NCI-H69 (cell line): ENCODE results near the gene MEMO1.
"Not testable (repeated sequence)": the region's sequence is repeated elsewhere in the genome, so short reads cannot be mapped to it uniquely, and the experiment has no call there.

Experiments
- DNase-seq: peaks from one replicate; lab custom pipeline; 2025; lab: John Stamatoyannopoulos, UW

Gene MEMO1

DNA sequence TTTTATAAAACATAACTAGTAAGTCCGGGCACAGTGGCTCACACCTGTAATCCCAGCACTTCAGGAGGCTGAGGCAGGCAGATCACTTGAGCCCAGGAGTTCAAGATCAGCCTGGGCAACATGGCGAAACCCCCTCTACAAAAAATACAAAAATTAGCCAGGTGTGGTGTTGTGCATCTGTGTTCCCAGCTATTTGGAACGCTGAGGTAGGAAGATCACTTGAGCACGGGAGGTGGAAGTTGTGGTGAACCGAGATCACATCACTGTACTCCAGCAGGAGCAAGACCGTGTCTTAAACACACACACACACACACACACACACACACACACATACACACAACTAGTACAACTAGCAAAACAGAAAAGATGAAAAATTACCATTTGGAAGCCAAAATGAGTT, 103.3 kb downstream of the MEMO1 start:
- DNase-seq = not testable (repeated sequence)

DNA sequence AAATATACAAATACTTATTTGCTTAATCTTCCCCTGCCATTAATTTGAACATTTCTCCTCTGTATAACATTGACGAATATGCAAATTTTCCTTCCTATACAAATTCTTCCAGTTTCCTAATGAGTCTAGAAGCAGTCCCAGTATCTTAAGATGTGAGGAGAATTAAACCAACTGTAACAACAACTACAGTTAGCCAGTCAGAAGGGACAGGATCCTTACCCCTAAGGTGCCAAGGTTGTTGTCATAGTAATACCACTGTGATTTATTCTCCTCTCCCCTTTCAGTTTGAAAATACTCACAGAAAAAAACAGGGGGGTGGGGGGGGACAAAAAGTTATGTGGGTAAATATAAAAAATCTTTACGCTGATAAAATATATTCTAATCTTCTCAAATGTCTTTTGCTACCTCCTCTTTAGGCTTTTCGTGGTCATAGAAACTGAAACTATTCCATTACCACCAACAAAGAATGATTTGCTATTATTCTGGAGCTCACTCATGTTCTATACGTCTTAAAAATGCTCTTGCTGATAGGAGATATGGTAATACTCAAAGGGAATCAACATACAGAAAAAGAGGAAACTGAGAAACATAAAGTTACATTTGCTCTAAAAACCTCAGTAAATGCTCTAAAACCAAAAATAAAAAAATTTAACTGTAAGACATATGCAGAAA, 107.6 kb downstream of the MEMO1 start:
- no peak for DNase-seq

GRCh38 chr2:31901900-31902299, 108.9 kb downstream of the MEMO1 start:
- DNase-seq = no peak

DNA sequence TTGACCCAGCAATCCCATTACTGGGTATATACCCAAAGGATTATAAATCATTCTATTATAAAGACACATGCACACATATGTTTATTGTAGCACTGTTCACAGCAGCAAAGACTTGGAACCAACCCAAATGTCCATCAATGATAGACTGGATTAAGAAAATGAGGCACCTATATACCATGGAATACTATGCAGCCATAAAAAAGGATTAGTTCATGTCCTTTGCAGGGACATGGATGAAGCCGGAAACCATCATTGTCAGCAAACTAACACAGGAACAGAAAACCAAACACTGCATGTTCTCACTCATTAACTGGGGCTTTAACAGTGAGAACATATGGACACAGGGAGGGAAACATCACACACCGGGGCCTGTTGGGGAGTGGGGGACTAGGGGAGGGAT, 110.7 kb downstream of the MEMO1 start:
- not testable (repeated sequence) for DNase-seq

- not testable (repeated sequence) for DNase-seq
These were observed 112.5 kb downstream of the MEMO1 start for GRCh38 chr2:31898346-31898745.

- DNase-seq = not testable (repeated sequence)
These were observed 113.5 kb downstream of the MEMO1 start for GRCh38 chr2:31897340-31897739.

DNA sequence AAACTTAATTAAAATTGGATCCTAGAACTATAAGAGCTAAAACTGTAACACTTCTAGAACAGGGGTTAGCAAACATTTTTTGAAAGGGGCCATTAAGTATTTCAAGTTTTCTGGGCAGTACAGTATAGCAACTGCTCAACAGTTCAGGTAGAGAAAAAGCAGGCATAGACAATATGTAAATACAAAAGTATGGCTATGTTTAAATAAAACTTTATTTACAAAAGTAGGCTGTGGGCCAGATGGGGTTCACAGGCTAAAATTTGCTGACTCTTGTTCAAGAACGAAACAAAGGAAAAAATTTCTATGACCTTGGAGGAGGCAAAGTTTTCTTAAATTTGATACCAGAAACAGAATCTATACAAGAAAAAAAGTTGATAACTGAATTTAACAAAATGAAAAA, 114.5 kb downstream of the MEMO1 start:
- DNase-seq = no peak

DNA sequence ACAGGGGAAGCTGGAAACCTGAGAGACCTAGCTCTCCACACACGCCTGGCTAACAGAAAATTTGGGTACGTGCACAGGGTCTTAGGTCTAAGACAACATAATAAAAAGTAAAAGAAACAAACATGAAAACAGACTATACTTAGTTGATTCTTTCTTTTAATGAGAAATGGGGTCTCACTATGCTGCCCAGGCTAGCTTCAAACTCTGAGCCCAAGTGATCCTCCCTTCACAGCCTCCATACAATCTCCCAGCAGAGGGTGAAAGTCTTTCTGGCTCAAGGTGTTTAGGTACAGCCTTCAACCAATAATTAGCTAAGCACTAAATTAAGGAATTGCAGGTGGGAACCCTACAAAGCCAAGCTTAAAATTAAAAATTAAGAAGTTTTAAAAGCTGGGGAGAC, 116.2 kb downstream of the MEMO1 start:
- no peak for DNase-seq

- peak; percentile 1 for DNase-seq
These were observed 117.7 kb downstream of the MEMO1 start for GRCh38 chr2:31893094-31893493.

DNA sequence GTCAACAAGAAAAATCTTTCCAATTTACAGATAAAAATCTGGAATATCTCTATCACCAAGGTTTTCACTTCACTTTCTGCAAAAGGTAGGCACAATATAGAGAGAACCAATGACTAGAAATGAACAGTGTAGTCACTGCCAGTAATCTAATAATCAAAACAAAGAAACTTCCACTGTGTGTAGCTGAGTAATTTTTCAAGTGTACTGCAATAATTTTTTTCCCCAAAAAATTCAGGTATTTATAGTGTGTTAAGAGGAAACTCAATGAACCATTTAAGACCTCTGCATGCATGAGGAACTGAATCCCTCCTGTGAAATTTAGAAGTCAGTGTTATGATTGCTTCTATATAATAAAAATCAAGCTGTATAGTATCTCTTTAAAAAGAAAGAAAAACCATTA, 121.8 kb downstream of the MEMO1 start:
- no peak for DNase-seq

DNA sequence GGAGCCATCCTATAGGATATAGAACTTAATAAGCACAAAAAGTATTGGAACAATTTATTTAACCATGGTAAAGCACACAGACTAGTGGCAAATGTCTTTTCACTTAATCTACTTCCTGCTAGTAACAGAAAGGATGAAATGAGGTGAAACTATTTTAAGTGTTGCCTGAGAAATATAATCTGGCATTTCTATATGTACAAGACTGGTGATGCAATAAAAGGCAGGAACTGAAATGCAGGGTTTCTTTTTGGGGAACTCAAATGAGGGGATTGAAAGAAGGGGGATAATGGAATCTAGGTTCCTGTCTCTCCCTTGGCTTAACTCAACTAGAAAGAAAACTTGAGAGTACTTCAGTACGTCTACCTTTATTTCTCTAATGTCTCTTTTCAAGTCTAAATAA, 122.3 kb downstream of the MEMO1 start:
- no peak for DNase-seq

DNA sequence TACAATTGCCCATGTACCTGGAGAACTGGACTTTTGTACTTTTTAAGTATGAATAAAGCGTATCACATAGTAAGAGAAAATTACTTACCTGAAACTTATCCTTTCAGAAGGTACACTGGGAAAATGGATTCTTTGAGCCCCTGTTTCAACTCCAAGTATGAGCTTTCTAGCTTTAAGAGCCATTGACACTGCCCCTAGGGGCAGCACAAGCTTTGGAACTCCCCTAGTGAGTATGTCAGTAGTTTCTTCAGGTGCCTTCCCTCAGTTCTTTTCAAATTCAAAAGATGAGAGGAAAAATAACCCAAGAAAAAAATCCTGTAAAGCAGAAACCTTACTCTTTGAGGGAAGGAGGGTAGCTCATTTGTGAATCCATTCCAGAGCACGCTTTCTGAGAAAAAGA, 124.1 kb downstream of the MEMO1 start:
- peak; percentile 1 for DNase-seq

GRCh38 chr2:31877008-31877407, 133.8 kb downstream of the MEMO1 start:
- no peak for DNase-seq

- no peak for DNase-seq
These were observed 136.7 kb downstream of the MEMO1 start for GRCh38 chr2:31874071-31874470.

GRCh38 chr2:31865215-31865614, 145.6 kb downstream of the MEMO1 start:
- DNase-seq = no peak

DNA sequence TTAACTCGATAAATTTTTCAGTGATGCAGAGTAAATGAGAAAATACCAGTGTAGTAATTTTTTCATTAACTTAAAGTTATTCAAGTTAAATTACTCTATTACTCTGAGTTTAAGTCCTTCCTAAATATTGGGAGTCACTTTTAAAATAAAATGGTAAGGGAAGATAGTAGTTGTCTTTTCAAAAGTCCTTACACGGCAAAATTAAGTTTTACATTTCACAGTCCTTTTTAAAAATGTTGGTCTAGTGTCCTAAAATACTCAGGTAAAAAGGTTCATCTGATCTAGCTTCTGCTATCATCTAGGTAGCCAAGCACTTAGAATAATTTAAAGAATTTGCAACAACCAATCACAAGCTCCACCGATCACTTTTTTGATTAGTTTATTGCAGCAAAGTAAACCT, 146.9 kb downstream of the MEMO1 start:
- DNase-seq = no peak

GRCh38 chr2:31863015-31863656, 147.7 kb downstream of the MEMO1 start:
- not testable (repeated sequence) for DNase-seq

GRCh38 chr2:31859959-31860358, 150.8 kb downstream of the MEMO1 start:
- no peak for DNase-seq

DNA sequence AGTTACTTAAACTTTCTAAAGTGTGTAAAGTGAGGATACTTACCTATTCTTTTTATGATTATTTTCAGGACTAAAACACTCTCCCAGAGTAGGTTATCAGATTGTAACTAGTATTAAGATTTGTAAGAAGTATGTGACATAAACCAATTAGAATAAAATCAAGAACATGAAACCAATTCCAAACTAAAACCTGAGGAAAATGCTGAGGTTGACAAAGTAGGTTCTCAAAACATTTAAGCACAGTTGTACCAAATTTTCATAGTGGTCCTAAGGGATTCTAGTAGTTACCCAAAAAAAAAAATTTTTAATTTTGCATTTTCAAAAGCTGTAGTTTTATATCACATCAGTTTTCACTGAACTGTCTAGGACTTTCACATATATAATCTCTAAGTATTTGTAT, 157.3 kb downstream of the MEMO1 start:
- DNase-seq = no peak

DNA sequence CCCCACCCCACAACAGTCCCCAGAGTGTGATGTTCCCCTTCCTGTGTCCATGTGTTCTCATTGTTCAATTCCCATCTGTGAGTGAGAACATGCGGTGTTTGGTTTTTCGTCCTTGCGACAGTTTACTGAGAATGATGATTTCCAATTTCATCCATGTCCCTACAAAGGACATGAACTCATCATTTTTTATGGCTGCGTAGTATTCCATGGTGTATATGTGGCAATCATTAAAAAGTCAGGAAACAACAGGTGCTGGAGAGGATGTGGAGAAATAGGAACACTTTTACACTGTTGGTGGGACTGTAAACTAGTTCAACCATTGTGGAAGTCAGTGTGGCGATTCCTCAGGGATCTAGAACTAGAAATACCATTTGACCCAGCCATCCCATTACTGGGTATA, 168.7 kb downstream of the MEMO1 start:
- not testable (repeated sequence) for DNase-seq

- DNase-seq = no peak
These were observed 175.4 kb downstream of the MEMO1 start for GRCh38 chr2:31835450-31835849.

- DNase-seq = no peak
These were observed 178.4 kb downstream of the MEMO1 start for GRCh38 chr2:31832363-31832762.

GRCh38 chr2:31831585-31831984, 179.2 kb downstream of the MEMO1 start:
- DNase-seq = no peak

DNA sequence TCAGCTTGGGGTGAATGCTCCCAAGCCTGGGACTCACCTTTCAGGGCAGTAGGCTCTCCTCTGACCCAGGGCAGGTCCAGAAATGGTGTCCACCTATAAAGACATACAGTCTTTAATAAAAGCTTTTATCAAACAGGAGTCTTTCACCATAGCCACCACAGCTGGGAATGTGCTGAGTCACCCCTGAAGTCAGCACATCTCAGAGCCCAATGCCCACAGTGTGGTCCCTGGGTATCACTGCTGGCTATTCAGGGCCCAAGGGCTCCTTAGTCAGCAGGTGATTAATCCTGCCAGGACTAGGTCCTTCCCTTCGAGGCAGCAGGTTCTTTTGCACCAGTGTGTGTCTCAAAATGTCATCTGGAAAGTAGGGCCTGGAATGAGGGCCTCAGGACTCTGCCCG, 181.9 kb downstream of the MEMO1 start:
- no peak for DNase-seq
